Fibroblast of skin of left biceps (primary cell): ENCODE data around the gene TMOD1.

Experiments used
- DNase-seq, 2 experiments: peaks; one replicate each; pipeline ENCODE4 v3.0.0-alpha.2; 2013; ENCODE audit warnings: low read depth in 2 of 2

Gene TMOD1

DNA sequence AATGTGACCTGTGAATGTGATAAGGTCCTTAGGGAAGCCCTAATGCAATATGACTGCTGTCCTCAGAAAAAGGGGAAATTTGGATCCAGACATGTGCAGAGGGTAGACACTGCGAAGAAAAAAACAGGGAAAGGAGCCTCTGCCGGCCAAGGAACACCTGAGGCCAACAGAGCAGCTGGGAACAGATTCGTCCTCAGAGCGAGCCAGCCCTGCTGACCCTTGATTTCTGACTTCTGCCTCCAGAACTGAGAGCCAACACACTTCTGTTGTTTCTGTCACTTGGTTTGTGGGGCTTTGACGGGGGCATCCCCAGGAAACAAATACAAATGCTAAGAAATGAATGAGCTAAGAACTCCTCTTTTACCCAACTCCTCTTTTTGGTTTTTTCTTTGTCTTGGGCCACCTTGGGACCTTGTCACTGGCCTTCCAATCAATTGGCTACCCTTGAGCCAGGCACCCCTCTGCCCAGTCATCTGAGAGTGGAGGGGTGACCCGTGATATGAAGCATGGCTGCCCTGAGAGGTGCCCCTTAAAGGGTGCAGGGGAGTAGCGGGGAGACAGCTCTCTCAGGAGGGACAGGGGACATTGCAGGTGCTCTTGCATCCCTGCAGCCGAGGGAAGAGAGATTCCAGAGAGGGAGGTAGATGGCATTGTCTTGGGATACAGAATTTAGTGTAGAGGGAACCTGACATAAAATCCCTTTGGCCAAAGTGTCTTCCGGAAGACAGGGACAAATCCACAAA lies 16.9 kb downstream of the TMOD1 start:
- DNase-seq, result no peak

DNA sequence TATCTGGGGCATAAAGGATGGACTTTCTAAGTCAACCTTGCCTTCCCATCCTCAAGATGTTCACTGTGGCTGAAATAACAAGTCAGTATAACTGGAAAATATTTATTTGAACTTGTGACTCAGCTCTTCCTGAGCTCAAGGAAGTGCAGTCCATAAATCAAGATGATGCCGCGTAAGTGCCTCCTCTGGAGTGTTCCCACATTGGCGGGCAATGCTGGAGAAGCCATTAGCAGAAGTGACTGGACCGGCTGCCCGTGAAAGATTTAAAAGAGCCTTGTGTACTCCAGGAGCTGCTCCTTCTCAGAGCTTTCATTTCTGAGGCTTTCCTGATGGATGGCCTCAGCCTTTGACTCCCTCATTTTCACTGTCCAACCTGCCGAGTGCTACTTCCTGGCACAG lies 17.4 kb downstream of the TMOD1 start:
- DNase-seq, result peak; percentile 2

DNA sequence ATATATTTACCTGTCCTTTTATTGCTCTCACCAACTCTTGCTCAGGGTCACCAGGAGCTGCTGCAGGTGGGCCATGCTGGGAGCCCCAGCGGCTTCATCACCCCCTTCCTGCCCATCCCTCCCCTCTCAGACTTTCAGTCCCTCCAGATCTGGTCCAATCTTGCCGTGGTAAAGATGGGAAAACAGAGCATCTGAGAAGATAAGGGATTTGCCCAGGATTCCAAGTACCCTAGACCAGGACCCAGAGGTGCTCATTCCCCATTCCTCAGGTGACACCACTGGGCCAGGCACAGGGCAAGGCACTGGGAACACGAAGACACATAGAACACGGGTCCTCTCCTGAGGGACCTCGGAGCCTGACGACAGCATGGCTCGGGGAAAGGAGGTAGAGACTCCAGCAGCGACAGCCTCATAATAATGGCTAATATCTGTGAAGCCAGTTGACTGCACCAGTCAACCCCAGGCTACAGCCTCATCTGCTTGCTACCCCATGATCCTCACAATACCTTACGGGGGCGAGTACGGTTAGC lies 18.0 kb downstream of the TMOD1 start:
- DNase-seq, result no peak

DNA sequence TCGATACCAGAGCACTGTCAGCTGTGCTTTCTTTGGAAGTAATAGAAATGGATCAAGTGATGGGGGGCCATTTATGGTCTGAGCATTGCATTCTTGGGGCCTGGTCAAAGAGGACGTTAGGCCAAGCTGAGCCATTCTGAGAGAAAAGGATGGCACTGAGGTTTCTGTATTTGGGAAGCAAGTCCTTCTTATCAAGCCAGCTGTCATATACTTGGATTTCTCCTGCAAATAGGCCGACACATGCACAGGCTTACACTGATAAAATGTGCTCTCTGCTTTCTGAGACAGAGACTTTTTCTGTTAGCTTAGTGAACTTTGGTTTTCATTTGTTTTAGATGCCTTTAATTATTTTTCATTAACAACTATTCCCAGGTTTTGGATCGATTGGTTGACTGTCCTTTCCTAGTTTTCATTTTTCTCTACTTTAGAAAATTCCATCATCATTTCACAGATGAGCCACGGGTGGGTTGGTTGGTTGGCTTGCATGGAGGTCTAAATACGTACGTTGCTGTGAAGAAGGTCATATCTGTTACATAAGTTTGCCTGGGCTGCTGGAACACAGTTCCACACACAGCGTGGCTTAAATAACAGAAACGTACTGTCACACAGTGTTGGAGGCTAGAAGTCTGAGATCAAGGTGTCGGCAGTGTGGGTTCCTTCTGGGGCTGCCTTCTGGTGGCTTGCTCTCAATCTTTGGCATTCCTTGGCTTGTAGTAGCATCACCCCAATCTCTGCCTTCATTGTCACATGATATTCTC lies 20.3 kb downstream of the TMOD1 start:
- no peak for DNase-seq

- no peak for DNase-seq
These were observed 23.0 kb downstream of the TMOD1 start for GRCh38 chr9:97524424-97524823.

GRCh38 chr9:97525451-97525850 lies 24.0 kb downstream of the TMOD1 start:
- DNase-seq, result no peak

- no peak for DNase-seq
These were observed 25.6 kb downstream of the TMOD1 start for GRCh38 chr9:97526895-97527575.

- DNase-seq, result no peak
These were observed 26.4 kb downstream of the TMOD1 start for GRCh38 chr9:97527626-97528528.

- DNase-seq, result no peak
These were observed 27.2 kb downstream of the TMOD1 start for GRCh38 chr9:97528529-97529230.

- no peak for DNase-seq
These were observed 28.1 kb downstream of the TMOD1 start for GRCh38 chr9:97529363-97530076.

DNA sequence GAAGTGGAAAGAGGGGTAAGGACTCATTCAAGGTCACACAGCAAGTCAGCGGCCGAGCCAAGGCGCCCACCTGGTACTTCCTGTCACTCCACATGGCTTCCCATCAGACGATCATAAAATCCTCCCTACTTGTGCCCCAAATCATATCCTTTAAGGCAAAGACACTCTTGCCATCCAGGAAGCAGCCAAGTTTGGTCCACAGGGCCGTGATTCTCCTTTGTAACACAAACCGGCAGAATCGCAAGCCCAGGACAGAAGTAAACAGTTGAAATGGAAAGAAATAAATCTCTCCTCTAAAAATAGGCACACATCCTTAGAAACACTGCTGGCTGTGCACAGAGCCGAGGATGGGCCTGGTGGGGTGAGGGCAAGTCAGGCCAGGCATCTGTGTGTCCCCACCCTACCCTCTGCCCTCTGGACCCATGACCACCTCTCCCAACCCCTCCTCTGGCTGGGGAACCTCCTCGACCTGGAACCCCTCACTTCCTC lies 30.5 kb downstream of the TMOD1 start:
- DNase-seq, result no peak

GRCh38 chr9:97534185-97534584 lies 32.7 kb downstream of the TMOD1 start:
- DNase-seq, result no peak

- no peak for DNase-seq
These were observed 33.6 kb downstream of the TMOD1 start for GRCh38 chr9:97534961-97535594.

DNA sequence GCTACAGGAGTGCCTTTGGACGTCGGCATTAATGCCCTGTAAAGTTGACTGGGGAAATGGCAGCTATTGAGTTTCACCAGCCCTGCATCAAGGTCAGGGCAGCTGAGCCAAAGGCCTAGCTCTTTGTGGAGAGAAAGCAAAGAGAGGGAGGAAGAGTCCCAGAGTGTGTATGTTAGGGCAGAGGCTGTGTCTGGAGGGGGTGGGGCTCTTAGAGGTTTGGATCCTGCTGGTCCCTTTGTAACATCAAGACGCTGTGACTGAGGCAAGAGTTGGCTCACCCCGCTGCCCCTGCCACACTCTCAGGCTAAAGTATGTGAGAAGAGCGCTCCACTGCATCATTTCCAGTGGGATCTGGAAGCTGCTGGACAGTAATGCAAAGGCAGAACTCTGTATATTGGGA lies 34.3 kb downstream of the TMOD1 start:
- DNase-seq, result no peak

DNA sequence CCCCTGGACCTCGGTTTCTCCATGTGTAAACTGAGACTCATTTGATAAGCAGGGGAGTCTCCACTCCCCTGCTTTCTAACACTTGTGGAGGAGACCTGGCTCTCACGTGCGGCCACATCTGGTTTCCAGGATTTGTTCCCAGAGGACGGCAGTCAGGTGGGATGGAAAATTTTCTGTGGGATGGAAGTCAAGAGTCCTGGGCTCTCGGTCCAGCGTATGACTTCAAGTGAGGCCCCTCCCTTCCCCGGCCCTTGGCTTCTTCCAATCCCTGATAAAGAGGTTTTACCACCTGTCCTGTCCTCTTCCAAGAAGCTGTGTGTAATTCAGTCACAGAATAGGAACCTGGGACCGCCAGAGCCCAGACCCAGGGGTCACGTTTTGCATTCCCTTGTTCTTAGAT lies 35.0 kb downstream of the TMOD1 start:
- no peak for DNase-seq

GRCh38 chr9:97543561-97543960 lies 42.1 kb downstream of the TMOD1 start:
- DNase-seq, result no peak

DNA sequence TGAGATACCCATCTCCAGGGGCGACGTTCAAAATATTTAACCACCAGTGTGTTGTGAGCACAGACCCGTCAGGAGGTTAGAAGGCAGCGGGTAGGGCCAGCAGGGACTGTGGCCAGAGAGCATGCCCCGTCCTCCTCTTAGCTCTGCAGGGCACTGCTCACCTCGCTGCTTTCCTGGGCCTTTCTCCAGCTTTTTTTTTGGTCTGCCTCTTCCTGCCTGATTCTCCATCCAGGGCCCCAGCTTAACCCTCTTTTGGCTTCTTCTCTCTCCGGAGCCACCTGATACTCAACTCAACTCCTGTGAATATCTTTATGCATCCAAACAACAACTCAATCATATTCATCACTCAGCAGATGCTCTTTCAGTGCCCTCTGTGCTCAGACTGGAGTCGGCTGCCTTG lies 44.0 kb downstream of the TMOD1 start:
- no peak for DNase-seq

- no peak for DNase-seq
These were observed 45.8 kb downstream of the TMOD1 start for GRCh38 chr9:97547098-97547829.

DNA sequence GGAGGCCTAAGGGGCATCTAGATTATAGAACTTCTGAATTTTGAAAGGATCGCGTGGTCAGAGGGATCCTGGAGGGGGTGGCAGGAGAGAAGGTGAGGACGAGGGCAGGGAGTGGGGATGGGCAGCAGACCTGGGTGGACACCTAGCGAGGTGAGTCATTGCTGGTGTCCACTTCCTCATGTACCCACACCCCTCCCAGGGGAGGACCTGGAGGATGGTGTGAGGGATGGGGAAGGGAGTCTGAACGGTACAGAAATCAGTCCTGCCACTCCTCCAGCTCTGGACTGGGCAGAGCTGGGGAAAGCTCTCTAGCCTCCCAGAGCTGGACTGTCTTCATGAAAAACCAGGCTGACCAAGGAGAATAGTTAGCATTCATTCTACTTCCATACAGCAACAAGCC lies 46.9 kb downstream of the TMOD1 start:
- no peak for DNase-seq
